Naive thymus-derived CD8-positive, alpha-beta T cell (primary cell): ENCODE results near the gene HIBCH. TPM values are rescaled to one million over a fixed set of nuclear protein-coding genes. Genes with fewer than 3 reads are reported as not detected.
A peak's percentile ranks its signal among the peaks of the same experiment; 100 is the strongest.
"Not testable (repeated sequence)": the region's sequence is repeated elsewhere in the genome, so short reads cannot be mapped to it uniquely, and the experiment has no call there.

Experiments used
- ATAC-seq, 2 donors: fragments of 150-1000 bp; cut with Tn5 transposase in 1 of 2; sonication (Bioruptor Pico), chemical (Tn5 transposase) in 1 of 2; 1 replicate in 1 of 2; 2 replicates in 1 of 2; pipeline ENCODE4 v1.10.0; 2021; ENCODE audit warnings: mild to moderate bottlenecking in 2 of 2, moderate library complexity in 2 of 2
- POLR2A ChIA-PET: fragments of 350-600 bp; sonication (Branson Sonifier 250); formaldehyde crosslinking; loops from one replicate; lab custom pipeline; 2021; ENCODE audit warnings: antibody characterized with exemption; lab: Charles Lee
- DNase-seq, 10 donors: peaks; one replicate each; pipeline versions ENCODE4 v3.0.0 to v3.0.0-alpha.2; 2020 to 2022
- H3K27ac Mint-ChIP-seq, 10 donors: one replicate each; pipeline ENCODE4 v1.8.0; 2020 to 2022; ENCODE audit warnings: mild to moderate bottlenecking in 10 of 10, mixed read lengths in 10 of 10, moderate library complexity in 4 of 10, inconsistent platforms in 1 of 10
- H3K27me3 Mint-ChIP-seq, 5 donors: one replicate each; pipeline ENCODE4 v1.8.0; 2021 to 2022; ENCODE audit warnings: mixed read lengths in 5 of 5
- H3K36me3 Mint-ChIP-seq, 3 donors: one replicate each; pipeline ENCODE4 v1.8.0; 2020 to 2022; ENCODE audit warnings: mixed read lengths in 3 of 3, mild to moderate bottlenecking in 2 of 3, inconsistent platforms in 1 of 3
- H3K4me1 Mint-ChIP-seq, 4 donors: one replicate each; pipeline ENCODE4 v1.8.0; 2021 to 2022; ENCODE audit warnings: mixed read lengths in 4 of 4
- H3K4me3 Mint-ChIP-seq, 10 donors: one replicate each; pipeline ENCODE4 v1.8.0; 2020 to 2022; ENCODE audit warnings: mild to moderate bottlenecking in 10 of 10, mixed read lengths in 10 of 10, moderate library complexity in 6 of 10, inconsistent platforms in 1 of 10
- H3K9me3 Mint-ChIP-seq, 9 donors: one replicate each; pipeline ENCODE4 v1.8.0; 2020 to 2022; ENCODE audit warnings: mixed read lengths in 9 of 9, mild to moderate bottlenecking in 3 of 9, inconsistent platforms in 1 of 9, moderate library complexity in 1 of 9
- polyA plus RNA-seq, 3 donors: library from polyadenylated mRNA; unstranded; fragments of 300-500 nt; fragmentation: Illumina TruSeq; gene quantifications; one replicate each; pipeline ENCODE4 v1.2.3, GENCODE V29; 2021
- total RNA-seq, 8 experiments: library from RNA in 2 of 8; stranded (reverse) in 2 of 8; gene quantifications; one replicate each; pipeline ENCODE4 v1.2.3 and lab custom pipeline; 2021 to 2026

Gene HIBCH
- total and polyA plus RNA-seq, 5 experiments from 2014 or later: 18.0 to 24.5 (median 19.5) TPM

- Mint-ChIP-seq H3K27ac (no peak overlapping the region), H3K4me1 (peaks cover 3 to 11% (median 7%) of the 10 kb centered on the region in 4 donors), H3K36me3 (no peaks in the 10 kb centered on the region), H3K9me3 (no peaks in the 10 kb centered on the region), H3K4me3 (peak overlapping the region in 1 of 10 donors; percentile 29), H3K27me3 (no peaks in the 10 kb centered on the region)
- POLR2A ChIA-PET: no interaction called here
- ATAC-seq: no peak
- no peak for DNase-seq
Observed at GRCh38 chr2:190339394-190339793, 19.8 kb upstream of the HIBCH start.

- no peaks in the 10 kb centered on the region for H3K36me3 Mint-ChIP-seq
- ATAC-seq: no peak
- POLR2A ChIA-PET: no interaction called here
- peaks cover 2 to 7% (median 4%) of the 10 kb centered on the region in 4 donors for H3K4me1 Mint-ChIP-seq
- DNase-seq: no peak
- no peaks in the 10 kb centered on the region for H3K27me3 Mint-ChIP-seq
- H3K4me3 Mint-ChIP-seq: no peak overlapping the region
- no peak overlapping the region for H3K27ac Mint-ChIP-seq
- no peaks in the 10 kb centered on the region for H3K9me3 Mint-ChIP-seq
Observed at GRCh38 chr2:190338453-190338852, 18.8 kb upstream of the HIBCH start.

DNA sequence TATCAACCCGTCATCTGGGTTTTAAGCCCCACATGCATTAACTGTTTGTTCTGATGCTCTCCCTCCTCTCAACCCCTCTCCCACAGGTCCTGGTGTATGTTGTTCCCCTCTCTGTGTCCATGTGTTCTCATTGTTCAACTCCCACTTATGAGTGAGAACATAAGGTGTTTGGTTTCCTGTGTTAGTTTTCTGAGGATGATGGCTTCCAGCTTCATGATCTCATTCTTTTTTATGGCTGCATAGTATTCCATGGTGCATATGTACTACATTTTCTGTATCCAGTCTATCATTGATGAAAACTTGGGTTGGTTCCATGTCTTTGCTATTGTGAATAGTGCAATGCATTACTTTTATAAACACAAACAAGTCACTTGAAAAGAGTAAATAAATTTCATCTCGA lies 16.8 kb upstream of the HIBCH start:
- H3K27ac Mint-ChIP-seq: peak overlapping the region in 1 of 10 donors; percentile 40
- DNase-seq (no peak), ATAC-seq (no peak)
- H3K9me3 Mint-ChIP-seq: no peaks in the 10 kb centered on the region
- no peaks in the 10 kb centered on the region for H3K27me3 Mint-ChIP-seq
- H3K4me3 Mint-ChIP-seq: no peak overlapping the region
- POLR2A ChIA-PET: no interaction called here
- no peaks in the 10 kb centered on the region for H3K4me1 Mint-ChIP-seq
- H3K36me3 Mint-ChIP-seq: no peaks in the 10 kb centered on the region

DNA sequence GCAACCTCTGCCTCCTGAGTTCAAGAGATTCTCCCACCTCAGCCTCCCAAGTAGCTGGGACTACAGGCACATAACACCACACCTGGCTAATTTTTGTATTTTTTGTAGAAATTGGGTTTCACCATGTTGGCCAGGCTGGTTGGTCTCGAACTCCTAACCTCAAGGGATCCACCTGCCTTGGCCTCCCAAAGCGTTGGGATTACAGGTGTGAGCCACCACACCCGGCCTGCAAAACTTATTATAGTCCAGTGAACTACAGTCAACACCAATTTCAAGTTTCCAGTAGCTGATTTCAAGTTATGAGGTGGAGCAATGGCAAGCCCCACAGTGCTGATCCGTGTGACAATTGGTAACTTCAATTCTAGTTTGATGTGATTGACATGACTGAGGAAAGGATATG lies 16.0 kb upstream of the HIBCH start:
- H3K9me3 Mint-ChIP-seq, H3K36me3 Mint-ChIP-seq, H3K27me3 Mint-ChIP-seq, H3K4me3 Mint-ChIP-seq, H3K27ac Mint-ChIP-seq, ATAC-seq, DNase-seq, H3K4me1 Mint-ChIP-seq, POLR2A ChIA-PET: not testable (repeated sequence)

DNA sequence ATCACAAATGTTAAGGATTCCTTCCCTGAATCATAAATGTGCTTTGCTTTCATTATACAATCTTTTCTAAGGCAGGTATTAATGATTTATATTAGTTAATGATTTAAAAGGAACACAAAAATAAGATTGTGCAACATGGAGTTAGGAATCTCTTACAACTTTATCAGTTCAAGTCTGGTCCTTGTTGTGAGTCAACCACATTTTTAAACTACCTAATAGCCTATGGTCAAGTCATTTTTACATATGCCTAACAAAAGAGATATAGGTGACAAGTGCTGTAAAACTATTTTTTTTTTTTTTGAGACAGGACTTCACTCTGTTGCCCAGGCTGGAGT lies 15.6 kb upstream of the HIBCH start:
- POLR2A ChIA-PET: no interaction called here
- Mint-ChIP-seq H3K36me3 (no peaks in the 10 kb centered on the region), H3K27ac (no peak overlapping the region), H3K27me3 (peaks cover 0 to 2% (median 1%) of the 10 kb centered on the region in 5 donors), H3K4me3 (no peak overlapping the region), H3K4me1 (no peaks in the 10 kb centered on the region), H3K9me3 (no peaks in the 10 kb centered on the region)
- DNase-seq (no peak), ATAC-seq (no peak)

DNA sequence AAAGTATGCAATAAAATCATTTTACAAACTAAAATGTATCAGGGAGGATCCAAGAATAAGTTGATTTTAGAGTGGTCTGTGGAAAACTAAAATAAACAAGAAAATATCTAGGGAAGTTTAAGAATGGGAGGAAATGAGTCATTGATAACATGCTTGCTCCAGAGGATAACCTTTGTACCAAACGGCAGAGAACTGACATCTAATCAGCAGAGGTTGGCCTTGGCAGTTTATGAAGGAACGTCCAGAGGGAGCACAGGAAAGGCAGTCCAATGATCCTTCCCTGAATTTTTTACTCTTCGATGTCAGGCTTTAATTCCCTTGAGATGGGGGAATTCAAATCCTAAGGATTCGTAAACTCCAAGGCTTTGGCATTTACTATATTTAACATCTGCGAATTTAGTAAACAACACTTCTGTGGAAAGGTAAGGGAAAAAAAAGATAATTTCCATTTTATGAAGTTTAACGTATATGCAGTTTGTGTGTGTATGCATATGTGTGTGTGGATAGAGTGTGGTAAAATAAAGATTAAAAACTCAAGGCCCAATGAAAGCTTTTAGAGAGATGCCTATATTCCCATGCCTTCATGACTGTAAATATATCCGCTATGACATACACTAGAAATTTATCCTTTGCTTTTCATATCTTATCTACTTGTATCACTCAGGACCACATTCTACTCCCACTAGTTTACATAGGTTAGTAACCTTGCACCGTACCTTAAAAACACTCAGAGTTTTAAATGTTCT lies 15.0 kb upstream of the HIBCH start:
- ATAC-seq (no peak), DNase-seq (no peak)
- Mint-ChIP-seq H3K9me3 (no peaks in the 10 kb centered on the region), H3K4me1 (no peaks in the 10 kb centered on the region), H3K4me3 (no peak overlapping the region), H3K27me3 (peaks cover 0 to 8% (median 1%) of the 10 kb centered on the region in 5 donors), H3K36me3 (no peaks in the 10 kb centered on the region), H3K27ac (peak overlapping the region in 1 of 10 donors; percentile 25)
- POLR2A ChIA-PET: no interaction called here

- Mint-ChIP-seq H3K4me3 (no peak overlapping the region), H3K36me3 (no peaks in the 10 kb centered on the region), H3K27ac (no peak overlapping the region), H3K9me3 (no peaks in the 10 kb centered on the region), H3K27me3 (peaks cover 0 to 13% (median 4%) of the 10 kb centered on the region in 5 donors), H3K4me1 (no peaks in the 10 kb centered on the region)
- POLR2A ChIA-PET: no interaction called here
- no peak for DNase-seq
- ATAC-seq: no peak
Observed at GRCh38 chr2:190333928-190334327, 14.3 kb upstream of the HIBCH start.

DNA sequence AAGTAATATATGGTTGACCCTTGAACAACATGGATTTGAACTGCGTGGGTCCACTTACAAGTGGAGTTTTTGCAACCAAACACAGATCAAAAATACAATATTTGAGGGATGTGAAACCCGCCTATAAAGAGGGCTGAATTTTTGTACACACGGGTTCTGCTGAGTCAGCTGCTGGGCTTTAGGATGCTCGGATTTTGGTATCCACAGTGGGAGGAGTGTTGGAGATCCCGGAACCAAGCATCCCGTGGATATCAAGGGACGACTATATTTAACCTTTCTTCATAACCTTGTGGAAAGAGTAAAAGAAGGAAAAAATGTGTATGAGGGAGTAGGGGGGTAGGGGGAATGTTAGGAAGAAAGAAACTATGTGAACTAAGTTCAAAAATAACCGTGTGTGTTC lies 13.8 kb upstream of the HIBCH start:
- POLR2A ChIA-PET: no interaction called here
- H3K27ac Mint-ChIP-seq: no peak overlapping the region

GRCh38 chr2:190328573-190329147 lies 9.0 kb upstream of the HIBCH start:
- H3K9me3 Mint-ChIP-seq: no peaks in the 10 kb centered on the region
- H3K27me3 Mint-ChIP-seq: peaks cover 10 to 37% (median 25%) of the 10 kb centered on the region in 5 donors
- H3K4me3 Mint-ChIP-seq: no peak overlapping the region
- ATAC-seq (no peak), DNase-seq (no peak)
- POLR2A ChIA-PET: no interaction called here
- H3K4me1 Mint-ChIP-seq: no peaks in the 10 kb centered on the region
- no peaks in the 10 kb centered on the region for H3K36me3 Mint-ChIP-seq
- no peak overlapping the region for H3K27ac Mint-ChIP-seq

More for the DNA sequence above, 13.8 kb upstream of the HIBCH start:
- H3K36me3 Mint-ChIP-seq: no peaks in the 10 kb centered on the region
- no peak for ATAC-seq
- H3K4me1 Mint-ChIP-seq: no peaks in the 10 kb centered on the region
- peaks cover 0 to 14% (median 4%) of the 10 kb centered on the region in 5 donors for H3K27me3 Mint-ChIP-seq
- no peak overlapping the region for H3K4me3 Mint-ChIP-seq
- no peaks in the 10 kb centered on the region for H3K9me3 Mint-ChIP-seq
- no peak for DNase-seq

DNA sequence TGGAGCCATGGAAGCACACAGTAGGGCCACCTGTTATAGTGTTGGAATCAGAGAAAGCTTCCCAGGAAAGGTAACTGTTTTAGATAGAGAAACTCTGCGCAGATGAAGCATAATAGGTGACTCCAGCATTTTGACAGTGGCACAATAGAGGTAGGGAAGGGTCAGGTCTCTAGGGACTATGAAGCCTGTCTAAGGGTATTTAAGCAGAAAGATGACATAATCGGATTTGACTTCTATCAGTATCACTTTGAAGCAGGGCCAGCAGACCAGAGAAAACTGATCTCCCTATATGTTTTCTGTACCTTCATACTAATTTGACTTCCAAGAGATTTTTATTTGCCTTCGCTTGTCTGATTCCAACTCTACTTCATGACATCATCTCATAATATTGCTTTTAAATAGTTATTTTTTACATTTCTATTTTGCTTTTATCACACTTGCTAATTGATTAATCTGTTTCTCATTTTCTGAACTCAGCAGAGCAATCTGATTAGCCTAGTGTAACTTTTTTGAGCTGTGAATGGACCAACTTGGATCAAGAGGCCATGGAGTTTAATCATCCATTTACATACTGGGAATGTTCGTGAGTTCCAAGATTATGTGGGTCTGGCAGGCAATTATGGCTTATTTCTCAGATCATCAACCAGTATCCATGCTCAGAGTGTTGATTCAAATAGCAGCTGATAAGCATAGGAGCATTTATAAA lies 8.4 kb upstream of the HIBCH start:
- H3K9me3 Mint-ChIP-seq: no peaks in the 10 kb centered on the region
- H3K36me3 Mint-ChIP-seq: no peaks in the 10 kb centered on the region
- H3K27ac Mint-ChIP-seq: no peak overlapping the region
- H3K4me1 Mint-ChIP-seq: no peaks in the 10 kb centered on the region
- DNase-seq: no peak
- peaks cover 10 to 37% (median 25%) of the 10 kb centered on the region in 5 donors for H3K27me3 Mint-ChIP-seq
- POLR2A ChIA-PET: no interaction called here
- no peak for ATAC-seq
- no peak overlapping the region for H3K4me3 Mint-ChIP-seq

DNA sequence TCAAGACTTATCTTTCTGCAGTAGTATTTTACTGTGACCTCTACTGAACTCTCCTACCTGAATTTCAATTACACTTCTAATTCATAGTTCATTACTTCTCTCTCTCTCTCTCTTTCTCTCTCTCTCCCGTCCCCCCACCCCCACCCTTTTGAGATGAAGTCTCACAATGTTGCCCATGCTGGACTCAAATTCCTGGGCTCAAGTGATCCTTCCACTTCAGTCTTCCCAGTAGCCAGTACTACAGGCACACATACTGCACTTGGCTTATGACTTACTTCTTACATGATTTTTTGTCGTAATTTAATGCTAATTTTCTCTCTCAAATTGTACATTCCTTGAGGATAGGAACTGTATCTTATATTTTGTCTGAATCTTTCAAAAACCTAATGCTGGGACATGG lies 6.0 kb upstream of the HIBCH start:
- H3K4me1 Mint-ChIP-seq: peaks cover 0 to 7% (median 3%) of the 10 kb centered on the region in 4 donors
- H3K4me3 Mint-ChIP-seq: no peak overlapping the region
- no peaks in the 10 kb centered on the region for H3K9me3 Mint-ChIP-seq
- ATAC-seq: no peak
- H3K36me3 Mint-ChIP-seq: no peaks in the 10 kb centered on the region
- no peak for DNase-seq
- POLR2A ChIA-PET: no interaction called here
- H3K27ac Mint-ChIP-seq: no peak overlapping the region
- H3K27me3 Mint-ChIP-seq: peaks cover 9 to 37% (median 25%) of the 10 kb centered on the region in 5 donors

GRCh38 chr2:190323406-190323805 lies 3.8 kb upstream of the HIBCH start:
- Mint-ChIP-seq H3K27ac (no peak overlapping the region), H3K36me3 (no peaks in the 10 kb centered on the region), H3K4me3 (no peak overlapping the region), H3K9me3 (no peaks in the 10 kb centered on the region), H3K27me3 (peaks cover 6 to 26% (median 14%) of the 10 kb centered on the region in 5 donors), H3K4me1 (peaks cover 7 to 26% (median 23%) of the 10 kb centered on the region in 4 donors)
- ATAC-seq: no peak
- POLR2A ChIA-PET: no interaction called here
- DNase-seq: no peak

GRCh38 chr2:190320696-190321095 lies 1.1 kb upstream of the HIBCH start:
- ATAC-seq (no peak), DNase-seq (no peak)
- peak overlapping the region; percentile 48 to 100 (median 98) for H3K27ac Mint-ChIP-seq
- no peaks in the 10 kb centered on the region for H3K9me3 Mint-ChIP-seq
- H3K27me3 Mint-ChIP-seq: peaks cover 0 to 6% (median 3%) of the 10 kb centered on the region in 5 donors
- H3K4me3 Mint-ChIP-seq: peak overlapping the region; percentile 94 to 100 (median 100)
- POLR2A ChIA-PET: interaction anchor here (0.6 kb wide), 1 partner anchor 560 kb away, joined by 4 read pairs; the partner anchor contains the start of gene GLS
- peaks cover 0 to 5% (median 0%) of the 10 kb centered on the region in 3 donors for H3K36me3 Mint-ChIP-seq
- H3K4me1 Mint-ChIP-seq: peaks cover 19 to 49% (median 47%) of the 10 kb centered on the region in 4 donors
